GM12878 (cell line): ENCODE measurements around the gene EPS8.

ENCODE experiments used
- ATF2 ChIP-seq: IDR thresholded peaks from 2 replicates; pipeline ENCODE4 v1.6.1; 2012; ENCODE audit warnings: low read length, inconsistent platforms
- CTCF ChIP-seq, 3 experiments: IDR thresholded peaks in 2 of 3; conservative IDR thresholded peaks in 1 of 3; 2 replicates each; pipeline ENCODE4 v1.5.1; 2011; ENCODE audit warnings: low read depth in 3 of 3, low read length in 3 of 3, mild to moderate bottlenecking in 3 of 3, control low read depth in 2 of 3, moderate library complexity in 2 of 3, inconsistent platforms in 1 of 3, mixed read lengths in 1 of 3; ENCODE audit not compliant: control insufficient read depth in 2 of 3, insufficient read depth in 1 of 3; ENCODE audit errors: extremely low read depth in 1 of 3
- FOS ChIP-seq: IDR thresholded peaks from 3 replicates; pipeline ENCODE4 v1.6.1; 2011; ENCODE audit warnings: borderline replicate concordance; ENCODE audit not compliant: insufficient read length; ENCODE audit errors: extremely low read depth
- NFIC ChIP-seq: IDR thresholded peaks from 2 replicates; pipeline ENCODE4 v1.6.1; 2012; ENCODE audit warnings: low read depth, mild to moderate bottlenecking, inconsistent platforms, low read length, moderate library complexity
- NFXL1 ChIP-seq: fragments of 450-650 bp; IDR thresholded peaks from 2 replicates; pipeline ENCODE4 v1.6.1; 2017; ENCODE audit warnings: antibody characterized with exemption, mild to moderate bottlenecking, borderline replicate concordance
- NR2C2 ChIP-seq: IDR thresholded peaks from 2 replicates; pipeline ENCODE4 v1.6.1; 2011; ENCODE audit warnings: borderline replicate concordance, low read depth; ENCODE audit not compliant: control insufficient read depth, insufficient read length
- SREBF2 ChIP-seq: IDR thresholded peaks from 2 replicates; pipeline ENCODE4 v1.6.1; 2012; ENCODE audit warnings: mild to moderate bottlenecking, low read length
- WRNIP1 ChIP-seq: IDR thresholded peaks from 2 replicates; pipeline ENCODE4 v1.6.1; 2011; ENCODE audit warnings: low read depth, low read length, improper control_type of control experiment, borderline replicate concordance
- ZNF274 ChIP-seq: IDR thresholded peaks from one replicate; pipeline ENCODE4 v1.8.0; 2011; ENCODE audit not compliant: insufficient read length, insufficient read depth

GRCh38 chr12:15794196-15794595 lies 5.0 kb upstream of the EPS8 start:
- TF ChIP-seq ZNF274, result no peak
- TF ChIP-seq ATF2, result no peak
- TF ChIP-seq NFXL1, result no peak
- TF ChIP-seq NFIC, result no peak
- TF ChIP-seq FOS, result no peak
- TF ChIP-seq NR2C2, result no peak
- TF ChIP-seq WRNIP1, result no peak
- no peak for TF ChIP-seq CTCF (IDR thresholded peaks at IDR 0.05 in 2 of 3, conservative IDR thresholded peaks at IDR 0.05 in 1 of 3; ENCODE audit: control insufficient read depth in 2 of 3, extremely low read depth in 1 of 3, insufficient read depth in 1 of 3, low read depth in 3 of 3, low read length in 3 of 3)
- no peak for TF ChIP-seq SREBF2
